ENCODE data around the gene GNPTAB. TPM values are rescaled to one million over a fixed set of nuclear protein-coding genes. Genes with fewer than 3 reads are reported as not detected.

GNPTAB gene
- total RNA-seq, 4 donors from 2014 or later: 27.1 to 91.6 (median 31.3) TPM

GRCh38 chr12:101847325-101847724, 16.6 kb upstream of the GNPTAB start:
- no peak overlapping the region for H3K4me3 ChIP-seq
- H3K36me3 ChIP-seq: no peaks in the 10 kb centered on the region
- no peaks in the 10 kb centered on the region for H3K4me1 ChIP-seq
- no peaks in the 10 kb centered on the region for H3K27me3 ChIP-seq
- H3K27ac ChIP-seq: no peak overlapping the region
- H3K9me3 ChIP-seq: no peaks in the 10 kb centered on the region
- TF ChIP-seq POLR2A (IDR thresholded peaks at IDR 0.05): no peak
- TF ChIP-seq, protein P1, sequence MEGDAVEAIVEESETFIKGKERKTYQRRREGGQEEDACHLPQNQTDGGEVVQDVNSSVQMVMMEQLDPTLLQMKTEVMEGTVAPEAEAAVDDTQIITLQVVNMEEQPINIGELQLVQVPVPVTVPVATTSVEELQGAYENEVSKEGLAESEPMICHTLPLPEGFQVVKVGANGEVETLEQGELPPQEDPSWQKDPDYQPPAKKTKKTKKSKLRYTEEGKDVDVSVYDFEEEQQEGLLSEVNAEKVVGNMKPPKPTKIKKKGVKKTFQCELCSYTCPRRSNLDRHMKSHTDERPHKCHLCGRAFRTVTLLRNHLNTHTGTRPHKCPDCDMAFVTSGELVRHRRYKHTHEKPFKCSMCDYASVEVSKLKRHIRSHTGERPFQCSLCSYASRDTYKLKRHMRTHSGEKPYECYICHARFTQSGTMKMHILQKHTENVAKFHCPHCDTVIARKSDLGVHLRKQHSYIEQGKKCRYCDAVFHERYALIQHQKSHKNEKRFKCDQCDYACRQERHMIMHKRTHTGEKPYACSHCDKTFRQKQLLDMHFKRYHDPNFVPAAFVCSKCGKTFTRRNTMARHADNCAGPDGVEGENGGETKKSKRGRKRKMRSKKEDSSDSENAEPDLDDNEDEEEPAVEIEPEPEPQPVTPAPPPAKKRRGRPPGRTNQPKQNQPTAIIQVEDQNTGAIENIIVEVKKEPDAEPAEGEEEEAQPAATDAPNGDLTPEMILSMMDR (IDR thresholded peaks at IDR 0.05): no peak
- no peak for DNase-seq

GRCh38 chr12:101845137-101845711, 14.5 kb upstream of the GNPTAB start:
- Histone ChIP-seq H3K27ac (no peak overlapping the region), H3K4me1 (no peaks in the 10 kb centered on the region), H3K27me3 (no peaks in the 10 kb centered on the region), H3K4me3 (no peak overlapping the region), H3K9me3 (no peaks in the 10 kb centered on the region), H3K36me3 (no peaks in the 10 kb centered on the region)
- DNase-seq: no peak
- TF ChIP-seq, protein P1 (IDR thresholded peaks at IDR 0.05): no peak
- TF ChIP-seq POLR2A (IDR thresholded peaks at IDR 0.05): no peak

DNA sequence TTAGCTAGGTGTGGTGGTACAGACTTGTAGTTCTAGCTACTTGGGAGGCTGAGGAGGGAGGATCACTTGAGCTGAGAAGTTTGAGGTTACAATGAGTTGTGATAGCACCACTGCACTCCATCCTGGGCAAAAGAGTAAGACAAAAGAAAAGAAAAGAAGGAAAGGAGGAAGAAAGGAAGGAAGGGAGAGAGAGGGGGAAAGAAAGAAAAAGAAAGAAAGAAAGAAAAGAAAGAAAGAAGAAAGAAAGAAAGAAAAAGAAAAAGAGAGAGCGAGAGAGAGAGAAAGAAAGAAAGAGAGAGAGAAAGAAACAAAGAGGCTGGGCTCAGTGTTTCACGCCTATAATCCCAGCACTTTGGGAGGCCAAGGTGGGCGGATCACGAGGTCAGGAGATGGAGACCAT, 10.3 kb upstream of the GNPTAB start:
- TF ChIP-seq POLR2A (IDR thresholded peaks at IDR 0.05): no peak
- TF ChIP-seq, protein P1 (IDR thresholded peaks at IDR 0.05): no peak
- Histone ChIP-seq H3K4me3 (no peak overlapping the region), H3K27ac (no peak overlapping the region), H3K36me3 (no peaks in the 10 kb centered on the region), H3K4me1 (peaks cover 0 to 7% (median 2%) of the 10 kb centered on the region in 4 donors), H3K9me3 (no peaks in the 10 kb centered on the region), H3K27me3 (no peaks in the 10 kb centered on the region)
- no peak for DNase-seq

DNA sequence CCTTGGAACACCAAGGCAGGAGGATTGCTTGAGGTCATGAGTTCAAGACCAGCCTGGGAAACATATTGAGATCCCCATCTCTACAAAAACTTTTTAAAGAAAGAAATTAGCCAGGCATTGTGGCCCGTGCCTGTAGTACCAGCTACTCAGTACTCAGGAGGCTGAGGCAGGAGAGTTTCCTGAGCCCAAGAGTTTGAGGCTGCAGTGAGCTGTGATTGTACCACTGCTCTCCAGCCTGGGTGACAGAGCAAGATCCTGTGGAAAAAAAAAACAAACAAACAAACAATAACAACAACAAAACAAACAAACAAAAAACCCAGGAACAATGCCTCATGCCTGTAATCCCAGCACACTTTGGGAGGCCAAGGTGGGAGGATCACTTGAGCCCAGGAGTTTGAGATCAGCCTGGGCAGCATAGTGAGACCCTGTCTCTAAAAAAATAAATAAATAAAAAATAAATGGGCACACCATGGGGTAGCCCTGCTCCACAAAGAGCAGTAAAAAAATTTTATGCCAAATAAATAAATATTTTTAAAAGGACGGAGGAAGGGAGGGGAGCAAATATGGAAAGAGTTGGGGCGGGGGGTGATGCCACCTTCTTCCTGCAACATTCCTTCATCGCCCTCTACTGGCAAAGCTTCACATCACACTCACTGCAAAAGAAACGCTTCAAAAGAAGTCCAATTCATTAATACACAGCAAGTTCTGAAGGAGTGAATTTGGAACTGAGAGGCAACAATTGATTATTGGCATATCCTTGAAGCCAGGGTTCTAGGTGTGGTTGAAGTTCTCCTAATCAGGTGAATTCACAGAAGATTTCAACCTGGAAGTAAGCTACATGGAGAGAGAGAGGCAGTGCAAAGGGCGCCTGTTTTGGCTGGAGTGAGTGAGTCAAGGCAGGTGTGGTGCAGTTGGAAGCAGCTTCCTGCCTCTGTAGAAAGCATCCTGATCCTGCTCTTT, 8.8 kb upstream of the GNPTAB start:
- no peaks in the 10 kb centered on the region for H3K9me3 ChIP-seq

DNA sequence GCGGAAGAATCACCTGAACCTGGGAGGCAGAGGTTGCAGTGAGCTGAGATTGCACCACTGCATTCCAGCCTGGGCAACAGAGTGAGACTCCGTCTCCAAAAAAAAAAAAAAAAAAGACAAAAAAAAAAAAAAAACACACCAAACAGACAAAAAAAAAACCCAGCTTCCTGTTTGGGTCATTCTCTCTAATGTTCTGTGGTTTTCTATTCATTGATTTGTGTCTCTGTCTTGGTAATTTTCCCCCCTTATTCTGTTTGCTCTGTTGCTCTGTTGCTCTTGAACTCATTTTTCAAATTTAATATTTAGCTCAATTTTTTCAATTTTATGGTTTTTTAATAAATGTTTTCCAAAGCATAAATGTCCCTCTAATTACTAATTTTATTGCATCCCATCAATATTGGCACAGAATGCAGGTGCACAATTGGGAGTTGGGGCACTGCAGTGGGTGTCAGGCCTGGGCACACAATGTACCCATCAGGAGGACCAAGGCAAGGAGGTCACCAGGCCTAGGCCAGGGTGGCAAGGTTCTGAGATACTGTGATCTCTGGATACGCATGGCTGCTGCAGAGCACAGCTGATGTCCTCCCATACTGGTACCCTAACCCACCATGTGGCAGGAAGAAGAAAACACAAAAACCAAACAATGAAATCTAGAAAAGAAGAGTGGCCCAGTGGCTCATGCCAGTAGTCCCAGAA, 8.0 kb upstream of the GNPTAB start:
- H3K4me3 ChIP-seq: no peak overlapping the region
- no peak for TF ChIP-seq POLR2A (IDR thresholded peaks at IDR 0.05)
- TF ChIP-seq, protein P1 (IDR thresholded peaks at IDR 0.05): no peak
- no peaks in the 10 kb centered on the region for H3K27me3 ChIP-seq
- peak in 2 of 3 donors; percentile 84 to 88 for DNase-seq
- peak overlapping the region in 2 of 4 donors; percentile 67 to 78 for H3K27ac ChIP-seq
- no peaks in the 10 kb centered on the region for H3K9me3 ChIP-seq
- no peaks in the 10 kb centered on the region for H3K36me3 ChIP-seq
- H3K4me1 ChIP-seq: peaks cover 0 to 7% (median 2%) of the 10 kb centered on the region in 4 donors

More for the DNA sequence above, 8.8 kb upstream of the GNPTAB start:
- no peaks in the 10 kb centered on the region for H3K27me3 ChIP-seq
- DNase-seq: peak in 2 of 3 donors; percentile 86 to 94
- H3K4me1 ChIP-seq: peaks cover 0 to 7% (median 2%) of the 10 kb centered on the region in 4 donors
- TF ChIP-seq, protein P1 (IDR thresholded peaks at IDR 0.05): peak; percentile 83 to 89 (median 86)
- no peak for TF ChIP-seq POLR2A (IDR thresholded peaks at IDR 0.05)
- no peaks in the 10 kb centered on the region for H3K36me3 ChIP-seq
- peak overlapping the region in 2 of 4 donors; percentile 67 to 78 for H3K27ac ChIP-seq
- H3K4me3 ChIP-seq: no peak overlapping the region
